ENCODE results near the gene DRC7. TPM values are rescaled to one million over a fixed set of nuclear protein-coding genes. Genes with fewer than 3 reads are reported as not detected.

Gene DRC7
- total RNA-seq, 1 donor from 2014 or later, result 7.4 TPM

DNA sequence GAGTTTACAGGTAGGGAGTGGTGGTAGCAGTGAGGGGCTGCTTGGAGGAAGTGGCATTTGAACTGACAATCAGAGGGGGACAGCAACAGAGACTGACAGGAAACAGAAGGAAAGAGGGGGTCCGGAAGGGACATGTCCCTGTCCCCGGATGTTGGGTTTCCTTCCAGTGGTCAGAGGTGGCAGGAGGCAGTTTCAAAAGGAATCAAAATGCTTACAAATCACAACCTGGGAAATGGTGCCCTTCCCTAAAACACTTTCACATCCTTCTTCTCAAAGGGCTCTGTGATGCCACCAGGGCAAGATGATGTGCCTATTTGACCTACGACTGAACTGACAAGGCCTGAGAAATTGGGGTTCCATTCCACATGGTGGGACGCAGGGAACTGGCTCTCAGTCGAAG is 46.5 kb upstream of the DRC7 start:
- H3K4me3 Mint-ChIP-seq, result no peak overlapping the region
- TF ChIP-seq, protein P1, sequence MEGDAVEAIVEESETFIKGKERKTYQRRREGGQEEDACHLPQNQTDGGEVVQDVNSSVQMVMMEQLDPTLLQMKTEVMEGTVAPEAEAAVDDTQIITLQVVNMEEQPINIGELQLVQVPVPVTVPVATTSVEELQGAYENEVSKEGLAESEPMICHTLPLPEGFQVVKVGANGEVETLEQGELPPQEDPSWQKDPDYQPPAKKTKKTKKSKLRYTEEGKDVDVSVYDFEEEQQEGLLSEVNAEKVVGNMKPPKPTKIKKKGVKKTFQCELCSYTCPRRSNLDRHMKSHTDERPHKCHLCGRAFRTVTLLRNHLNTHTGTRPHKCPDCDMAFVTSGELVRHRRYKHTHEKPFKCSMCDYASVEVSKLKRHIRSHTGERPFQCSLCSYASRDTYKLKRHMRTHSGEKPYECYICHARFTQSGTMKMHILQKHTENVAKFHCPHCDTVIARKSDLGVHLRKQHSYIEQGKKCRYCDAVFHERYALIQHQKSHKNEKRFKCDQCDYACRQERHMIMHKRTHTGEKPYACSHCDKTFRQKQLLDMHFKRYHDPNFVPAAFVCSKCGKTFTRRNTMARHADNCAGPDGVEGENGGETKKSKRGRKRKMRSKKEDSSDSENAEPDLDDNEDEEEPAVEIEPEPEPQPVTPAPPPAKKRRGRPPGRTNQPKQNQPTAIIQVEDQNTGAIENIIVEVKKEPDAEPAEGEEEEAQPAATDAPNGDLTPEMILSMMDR (conservative IDR thresholded peaks at IDR 0.05), result no peak
- H3K27me3 Mint-ChIP-seq, result no peaks in the 10 kb centered on the region
- DNase-seq (ENCODE audit: extremely low spot score, unreplicated experiment), result no peak
- H3K36me3 Mint-ChIP-seq, result no peaks in the 10 kb centered on the region
- no peaks in the 10 kb centered on the region for H3K9me3 Mint-ChIP-seq
- H3K4me1 Mint-ChIP-seq (ENCODE audit: unreplicated experiment), result peaks cover 17% of the 10 kb centered on the region
- no peak overlapping the region for H3K27ac Mint-ChIP-seq

- Mint-ChIP-seq H3K36me3 (no peaks in the 10 kb centered on the region), H3K27me3 (no peaks in the 10 kb centered on the region), H3K9me3 (no peaks in the 10 kb centered on the region), H3K4me1 (ENCODE audit: unreplicated experiment) (peaks cover 19% of the 10 kb centered on the region), H3K4me3 (no peak overlapping the region), H3K27ac (no peak overlapping the region)
- DNase-seq (ENCODE audit: extremely low spot score, unreplicated experiment), result peak; percentile 89
- TF ChIP-seq, protein P1 (conservative IDR thresholded peaks at IDR 0.05), result peak; percentile 100
Observed at GRCh38 chr16:57648581-57649442, 45.8 kb upstream of the DRC7 start.

DNA sequence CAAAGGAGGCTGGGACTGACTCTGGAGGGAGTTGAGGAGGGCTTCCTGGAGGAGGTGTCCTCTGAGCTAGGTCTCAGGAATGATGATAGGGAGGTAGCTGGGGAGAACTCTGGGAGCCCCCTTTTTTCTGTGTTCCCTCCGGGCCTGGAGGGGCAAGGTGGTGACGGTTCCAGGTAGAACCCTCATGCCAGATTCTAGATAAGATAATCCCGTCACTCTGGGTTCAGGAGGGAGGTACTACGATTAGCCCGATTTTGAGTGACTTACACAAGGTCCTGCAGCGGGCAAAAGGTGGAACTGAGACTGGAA is 45.2 kb upstream of the DRC7 start:
- TF ChIP-seq, protein P1 (conservative IDR thresholded peaks at IDR 0.05), result no peak
- no peaks in the 10 kb centered on the region for H3K27me3 Mint-ChIP-seq
- H3K36me3 Mint-ChIP-seq, result no peaks in the 10 kb centered on the region
- H3K4me3 Mint-ChIP-seq, result no peak overlapping the region
- H3K27ac Mint-ChIP-seq, result no peak overlapping the region
- H3K9me3 Mint-ChIP-seq, result no peaks in the 10 kb centered on the region
- peaks cover 21% of the 10 kb centered on the region for H3K4me1 Mint-ChIP-seq (ENCODE audit: unreplicated experiment)
- no peak for DNase-seq (ENCODE audit: extremely low spot score, unreplicated experiment)

DNA sequence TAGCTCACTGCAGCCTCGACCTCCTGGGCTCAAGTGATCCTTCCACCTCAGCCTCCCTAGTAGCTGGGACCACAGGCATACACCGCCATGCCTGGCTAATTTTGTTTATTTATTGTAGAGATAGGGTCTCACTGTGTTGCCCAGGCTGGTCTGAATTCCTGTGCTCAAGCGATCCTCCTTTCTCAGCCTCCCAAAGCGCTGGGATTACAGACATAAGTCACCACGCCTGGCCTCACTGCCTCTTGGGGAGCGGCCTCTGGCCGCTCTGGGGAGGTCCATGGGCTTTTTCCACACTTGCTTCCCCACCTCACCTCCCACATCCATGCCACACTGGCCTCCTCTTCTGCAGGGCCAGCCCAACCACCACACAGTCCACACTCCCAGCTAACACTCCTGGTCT is 44.8 kb upstream of the DRC7 start:
- Mint-ChIP-seq H3K9me3 (no peaks in the 10 kb centered on the region), H3K4me1 (ENCODE audit: unreplicated experiment) (peaks cover 21% of the 10 kb centered on the region), H3K36me3 (no peaks in the 10 kb centered on the region), H3K4me3 (no peak overlapping the region), H3K27ac (no peak overlapping the region), H3K27me3 (no peaks in the 10 kb centered on the region)
- no peak for DNase-seq (ENCODE audit: extremely low spot score, unreplicated experiment)
- TF ChIP-seq, protein P1 (conservative IDR thresholded peaks at IDR 0.05), result no peak

DNA sequence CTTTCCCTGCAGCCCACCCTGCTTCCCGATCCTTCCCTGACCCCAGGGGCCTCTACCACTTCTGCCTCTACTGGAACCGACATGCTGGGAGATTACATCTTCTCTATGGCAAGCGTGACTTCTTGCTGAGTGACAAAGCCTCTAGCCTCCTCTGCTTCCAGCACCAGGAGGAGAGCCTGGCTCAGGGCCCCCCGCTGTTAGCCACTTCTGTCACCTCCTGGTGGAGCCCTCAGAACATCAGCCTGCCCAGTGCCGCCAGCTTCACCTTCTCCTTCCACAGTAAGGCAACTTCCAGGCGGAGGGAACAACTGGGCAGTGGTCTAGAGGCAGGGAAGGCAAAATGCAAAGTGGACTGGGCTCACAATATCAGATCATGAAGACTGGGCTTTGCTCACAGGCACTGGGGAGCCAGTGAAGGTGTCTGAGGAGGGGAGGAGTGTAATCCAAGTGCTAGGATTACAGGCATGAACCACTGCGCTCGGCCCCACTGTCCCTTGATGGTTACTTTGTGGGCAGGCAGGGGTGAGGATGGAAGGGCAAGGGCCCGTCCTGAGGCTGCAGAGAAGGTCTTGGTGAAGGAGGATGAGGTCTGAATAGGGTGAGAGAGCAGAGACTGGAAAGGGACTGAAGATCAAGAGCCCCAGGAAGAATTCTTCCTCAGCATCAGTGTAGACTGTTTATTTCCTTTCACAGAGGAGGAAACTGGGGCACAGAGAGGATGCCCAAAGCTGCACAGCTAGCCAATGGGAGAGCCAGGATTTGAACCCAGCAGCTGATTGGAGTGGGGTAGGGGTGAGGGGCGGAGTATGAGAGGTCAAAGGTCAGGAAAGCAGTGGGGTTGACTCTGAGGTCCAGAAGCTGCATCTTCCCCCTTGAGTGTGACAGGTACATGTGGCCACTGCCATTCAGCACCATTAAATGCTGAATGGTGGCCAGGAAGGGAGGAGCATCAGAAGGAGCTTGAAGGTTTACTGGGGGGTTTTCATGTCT is 43.0 kb upstream of the DRC7 start:
- peaks cover 21% of the 10 kb centered on the region for H3K4me1 Mint-ChIP-seq (ENCODE audit: unreplicated experiment)
- no peak for DNase-seq (ENCODE audit: extremely low spot score, unreplicated experiment)
- no peak overlapping the region for H3K27ac Mint-ChIP-seq
- H3K4me3 Mint-ChIP-seq, result peak overlapping the region; percentile 7
- TF ChIP-seq, protein P1 (conservative IDR thresholded peaks at IDR 0.05), result no peak
- no peaks in the 10 kb centered on the region for H3K27me3 Mint-ChIP-seq
- H3K9me3 Mint-ChIP-seq, result no peaks in the 10 kb centered on the region
- H3K36me3 Mint-ChIP-seq, result no peaks in the 10 kb centered on the region
